Measurements from ENCODE around the gene SLC35F1.

GRCh38 chr6:118134206-118134605 is 227.1 kb downstream of the SLC35F1 start:
- TF ChIP-seq TOX (CRISPR knock-in tag; IDR thresholded peaks at IDR 0.05; ENCODE audit: borderline replicate concordance) (no peak), ZNF565 (CRISPR knock-in tag; conservative IDR thresholded peaks at IDR 0.05; ENCODE audit: low read depth) (no peak), RARB (CRISPR knock-in tag; IDR thresholded peaks at IDR 0.05) (no peak), PATZ1 (CRISPR knock-in tag; IDR thresholded peaks at IDR 0.05; ENCODE audit: borderline replicate concordance) (no peak), PPARA (CRISPR knock-in tag; IDR thresholded peaks at IDR 0.05; ENCODE audit: borderline replicate concordance) (no peak), ZNF8 (CRISPR knock-in tag; IDR thresholded peaks at IDR 0.05) (no peak), ZFP30 (CRISPR knock-in tag; IDR thresholded peaks at IDR 0.05) (no peak), ARNTL (CRISPR knock-in tag; IDR thresholded peaks at IDR 0.05; ENCODE audit: borderline replicate concordance, low read depth) (no peak), CSRNP3 (CRISPR knock-in tag; IDR thresholded peaks at IDR 0.05) (no peak), SNAI2 (CRISPR knock-in tag; IDR thresholded peaks at IDR 0.05) (no peak), ZNF70 (CRISPR knock-in tag; IDR thresholded peaks at IDR 0.05) (no peak), ESRRG (CRISPR knock-in tag; IDR thresholded peaks at IDR 0.05) (no peak)
- TF ChIP-seq, protein P1, sequence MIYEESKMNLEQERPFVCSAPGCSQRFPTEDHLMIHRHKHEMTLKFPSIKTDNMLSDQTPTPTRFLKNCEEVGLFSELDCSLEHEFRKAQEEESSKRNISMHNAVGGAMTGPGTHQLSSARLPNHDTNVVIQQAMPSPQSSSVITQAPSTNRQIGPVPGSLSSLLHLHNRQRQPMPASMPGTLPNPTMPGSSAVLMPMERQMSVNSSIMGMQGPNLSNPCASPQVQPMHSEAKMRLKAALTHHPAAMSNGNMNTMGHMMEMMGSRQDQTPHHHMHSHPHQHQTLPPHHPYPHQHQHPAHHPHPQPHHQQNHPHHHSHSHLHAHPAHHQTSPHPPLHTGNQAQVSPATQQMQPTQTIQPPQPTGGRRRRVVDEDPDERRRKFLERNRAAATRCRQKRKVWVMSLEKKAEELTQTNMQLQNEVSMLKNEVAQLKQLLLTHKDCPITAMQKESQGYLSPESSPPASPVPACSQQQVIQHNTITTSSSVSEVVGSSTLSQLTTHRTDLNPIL (CRISPR knock-in tag; IDR thresholded peaks at IDR 0.05; ENCODE audit: low read depth) = no peak
